Measurements from ENCODE around the gene AMPD1.

Gene AMPD1

GRCh38 chr1:114651893-114652292, 43.5 kb downstream of the AMPD1 start:
- Histone ChIP-seq H3K27ac (no peak overlapping the region), H3K4me3 (no peak overlapping the region)
- TF ChIP-seq CTCF (IDR thresholded peaks at IDR 0.05): no peak
- no peak for DNase-seq (ENCODE audit: low spot score)

- H3K4me3 ChIP-seq: no peak overlapping the region
- no peak overlapping the region for H3K27ac ChIP-seq
- no peak for TF ChIP-seq CTCF (IDR thresholded peaks at IDR 0.05)
- DNase-seq (ENCODE audit: low spot score): no peak
These were observed 46.8 kb downstream of the AMPD1 start for GRCh38 chr1:114648503-114648902.

- no peak overlapping the region for H3K4me3 ChIP-seq
- H3K27ac ChIP-seq: no peak overlapping the region
- no peak for DNase-seq (ENCODE audit: low spot score)
- no peak for TF ChIP-seq CTCF (IDR thresholded peaks at IDR 0.05)
These were observed 54.0 kb downstream of the AMPD1 start for GRCh38 chr1:114641377-114641776.

- Histone ChIP-seq H3K4me3 (no peak overlapping the region), H3K27ac (no peak overlapping the region)
- DNase-seq (ENCODE audit: low spot score): no peak
- TF ChIP-seq CTCF (IDR thresholded peaks at IDR 0.05): no peak
These were observed 56.4 kb downstream of the AMPD1 start for GRCh38 chr1:114638910-114639309.

GRCh38 chr1:114632427-114632826, 62.9 kb downstream of the AMPD1 start:
- Histone ChIP-seq H3K4me3 (no peak overlapping the region), H3K27ac (no peak overlapping the region)
- TF ChIP-seq CTCF (IDR thresholded peaks at IDR 0.05): no peak
- no peak for DNase-seq (ENCODE audit: low spot score)

- no peak overlapping the region for H3K4me3 ChIP-seq
- no peak for DNase-seq (ENCODE audit: low spot score)
- H3K27ac ChIP-seq: no peak overlapping the region
- no peak for TF ChIP-seq CTCF (IDR thresholded peaks at IDR 0.05)
These were observed 68.2 kb downstream of the AMPD1 start for GRCh38 chr1:114627107-114627506.

- no peak overlapping the region for H3K27ac ChIP-seq
- no peak for DNase-seq (ENCODE audit: low spot score)
- TF ChIP-seq CTCF (IDR thresholded peaks at IDR 0.05): no peak
These were observed 72.0 kb downstream of the AMPD1 start for GRCh38 chr1:114623364-114623763.

More at GRCh38 chr1:114623364-114623763, 72.0 kb downstream of the AMPD1 start:
- no peak overlapping the region for H3K4me3 ChIP-seq
